IPS-NIHi7 (cell line): ENCODE data around the gene BHMT.
"Not testable (repeated sequence)": the region's sequence is repeated elsewhere in the genome, so short reads cannot be mapped to it uniquely, and the experiment has no call there.

ENCODE experiments used
- DNase-seq: peaks from one replicate; pipeline ENCODE4 v3.0.0; 2012; ENCODE audit warnings: mixed read lengths; ENCODE audit errors: extremely low spot score

BHMT gene

DNA sequence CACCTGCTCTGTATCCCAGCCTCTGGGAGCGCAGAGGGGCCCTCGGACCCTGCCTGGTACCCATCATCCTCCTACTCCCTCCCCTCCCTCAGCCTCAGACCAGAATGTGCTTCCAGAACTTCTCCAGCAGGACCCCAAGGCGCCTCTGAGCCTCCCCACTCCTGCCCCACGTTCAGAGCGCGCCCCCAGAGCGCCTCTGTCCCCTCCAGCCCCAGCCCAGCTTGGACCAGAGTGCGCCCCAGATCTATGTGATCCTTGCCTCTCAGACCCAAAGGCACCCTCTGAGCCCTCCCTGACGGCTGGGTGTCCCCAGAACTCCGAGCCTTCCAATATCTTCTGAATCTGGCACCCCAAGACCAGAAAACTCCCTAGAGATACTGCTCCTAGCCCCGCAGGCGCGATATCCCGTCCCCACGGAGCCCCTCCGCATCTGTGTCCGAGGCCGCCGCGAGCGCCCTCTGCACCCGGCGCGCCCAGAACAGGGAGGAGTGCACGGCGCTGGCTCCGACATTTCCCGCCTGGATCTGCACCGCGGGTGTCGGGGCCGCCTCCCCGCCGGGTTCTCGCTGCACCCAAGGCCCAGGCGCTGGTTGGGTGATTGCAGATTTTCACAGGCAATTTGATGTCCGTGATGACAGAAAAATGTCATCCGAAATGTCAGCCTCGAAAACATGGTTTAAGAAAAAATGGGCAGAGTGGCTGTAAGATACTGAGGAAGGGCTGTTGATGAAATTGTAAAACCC lies 522 bp downstream of the BHMT start:
- no peak for DNase-seq

DNA sequence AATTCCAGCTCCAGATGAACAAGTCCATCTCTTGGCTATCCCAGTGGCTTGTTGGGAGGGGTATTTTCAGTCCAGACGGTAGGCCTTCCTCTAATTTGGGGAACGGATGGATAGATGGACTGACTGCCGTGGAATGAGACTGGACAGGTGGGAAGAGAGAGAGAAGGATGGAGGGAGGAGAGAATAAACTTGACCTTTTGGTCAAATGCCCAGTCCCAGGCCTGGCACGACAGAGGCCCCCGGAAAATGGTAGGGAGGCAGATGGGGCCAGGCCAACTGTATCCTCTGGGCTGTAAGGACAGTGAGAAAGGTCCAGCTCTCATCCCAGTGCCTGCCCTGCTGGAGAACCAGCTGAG lies 1.1 kb downstream of the BHMT start:
- no peak for DNase-seq

DNA sequence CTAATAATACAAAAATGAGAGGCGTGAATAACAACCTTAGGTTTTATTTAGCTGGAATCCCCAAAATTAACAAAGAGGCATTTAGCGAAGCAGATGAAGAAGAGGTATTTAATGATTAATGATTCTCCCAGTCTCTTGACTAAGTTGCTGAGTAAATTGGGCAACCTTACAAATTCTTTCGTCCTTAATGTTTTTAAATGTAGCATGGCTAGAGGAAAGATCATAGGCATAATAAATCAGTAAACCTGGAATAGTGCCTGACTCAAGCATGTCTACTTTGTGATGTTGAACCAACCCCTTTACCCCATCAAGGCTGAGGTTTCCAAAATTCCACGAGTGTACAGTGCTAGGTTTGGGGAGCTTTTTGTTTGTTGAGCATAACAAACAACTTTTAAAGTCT lies 7.9 kb downstream of the BHMT start:
- DNase-seq, result no peak

DNA sequence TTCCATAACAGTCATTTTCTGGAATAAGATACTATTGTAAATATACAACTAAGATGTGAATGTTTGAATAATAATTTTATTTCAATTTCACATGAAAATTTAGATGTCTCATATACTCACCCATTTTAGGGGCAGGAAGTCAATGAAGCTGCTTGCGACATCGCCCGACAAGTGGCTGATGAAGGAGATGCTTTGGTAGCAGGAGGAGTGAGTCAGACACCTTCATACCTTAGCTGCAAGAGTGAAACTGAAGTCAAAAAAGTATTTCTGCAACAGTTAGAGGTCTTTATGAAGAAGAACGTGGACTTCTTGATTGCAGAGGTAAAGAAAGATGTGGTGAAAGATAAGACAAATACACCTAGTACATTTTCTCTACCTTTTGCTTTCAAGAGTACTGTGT lies 8.6 kb downstream of the BHMT start:
- no peak for DNase-seq

DNA sequence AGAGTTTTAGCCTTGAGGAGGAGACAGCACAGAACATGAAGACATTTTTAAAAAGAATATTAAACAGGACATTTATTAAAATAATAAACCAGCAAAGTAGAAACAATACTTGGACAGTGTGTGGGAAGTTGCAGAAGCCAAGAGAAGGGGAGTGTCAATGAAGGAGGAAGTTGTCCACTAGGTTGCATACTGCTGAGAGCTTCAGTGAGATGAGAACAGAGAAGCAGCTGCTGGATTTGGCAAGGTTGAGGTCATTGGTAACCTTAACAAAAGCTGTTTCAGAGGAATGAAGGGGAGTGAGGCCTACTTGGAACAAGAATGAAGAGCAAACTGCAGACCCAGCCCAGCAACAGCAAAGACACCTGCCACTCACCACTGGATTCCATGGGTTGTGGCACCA lies 11.4 kb downstream of the BHMT start:
- DNase-seq, result no peak

DNA sequence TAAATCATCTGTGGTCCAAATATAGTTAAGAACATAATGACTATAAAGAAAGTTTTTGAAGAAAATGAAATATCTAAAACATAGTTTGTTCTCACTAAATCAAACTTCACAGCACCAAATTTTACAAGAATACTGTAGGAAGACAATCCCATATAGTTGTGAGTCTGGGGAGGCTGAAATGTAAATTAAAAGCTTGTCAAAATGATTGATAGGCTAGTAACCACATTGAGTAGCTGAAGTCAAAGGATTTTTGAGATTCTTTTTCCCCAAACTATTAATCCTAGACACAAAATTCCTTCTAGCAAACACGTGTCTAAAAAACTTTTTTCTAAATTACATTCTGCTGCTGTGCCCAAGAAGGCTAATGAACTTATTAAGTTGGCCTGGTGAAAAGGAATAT lies 13.0 kb downstream of the BHMT start:
- DNase-seq, result no peak

DNA sequence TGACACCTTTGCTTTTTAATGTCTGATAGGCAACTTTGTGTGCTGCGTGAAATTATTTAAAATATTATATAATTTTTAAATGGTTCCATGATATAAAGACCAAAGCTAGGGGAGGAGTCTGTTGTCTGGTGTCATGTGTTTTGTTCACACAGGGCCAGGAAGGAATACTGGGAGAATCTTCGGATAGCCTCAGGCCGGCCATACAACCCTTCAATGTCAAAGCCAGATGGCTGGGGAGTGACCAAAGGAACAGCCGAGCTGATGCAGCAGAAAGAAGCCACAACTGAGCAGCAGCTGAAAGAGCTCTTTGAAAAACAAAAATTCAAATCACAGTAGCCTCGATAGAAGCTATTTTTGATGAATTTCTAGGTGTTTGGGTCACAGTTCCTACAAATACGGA lies 19.2 kb downstream of the BHMT start:
- no peak for DNase-seq

DNA sequence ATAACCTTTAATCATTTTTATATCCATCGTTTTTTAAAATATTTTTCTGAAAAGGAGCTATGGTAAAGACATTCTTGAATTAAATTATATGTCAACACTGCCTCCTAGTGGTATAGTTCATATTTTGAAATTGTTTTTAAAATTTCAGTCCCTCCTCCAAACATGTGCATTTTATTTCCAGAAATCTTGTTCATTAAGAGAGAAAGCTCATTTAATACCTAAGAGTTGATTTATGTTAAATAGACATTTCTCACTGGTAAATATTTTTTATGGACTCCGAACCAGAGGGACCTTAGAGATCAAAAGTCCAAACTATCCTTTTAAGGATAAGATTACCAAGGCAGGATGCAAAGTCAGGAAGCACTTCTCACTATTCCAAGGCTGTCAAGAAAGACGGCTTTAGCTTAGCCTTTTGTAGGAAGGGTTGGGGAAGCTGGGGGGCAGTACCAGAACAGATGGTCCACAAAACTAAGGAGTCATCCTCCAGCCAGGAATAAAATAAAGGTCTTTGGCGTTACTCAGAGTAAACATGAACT lies 21.6 kb downstream of the BHMT start:
- DNase-seq, result no peak

DNA sequence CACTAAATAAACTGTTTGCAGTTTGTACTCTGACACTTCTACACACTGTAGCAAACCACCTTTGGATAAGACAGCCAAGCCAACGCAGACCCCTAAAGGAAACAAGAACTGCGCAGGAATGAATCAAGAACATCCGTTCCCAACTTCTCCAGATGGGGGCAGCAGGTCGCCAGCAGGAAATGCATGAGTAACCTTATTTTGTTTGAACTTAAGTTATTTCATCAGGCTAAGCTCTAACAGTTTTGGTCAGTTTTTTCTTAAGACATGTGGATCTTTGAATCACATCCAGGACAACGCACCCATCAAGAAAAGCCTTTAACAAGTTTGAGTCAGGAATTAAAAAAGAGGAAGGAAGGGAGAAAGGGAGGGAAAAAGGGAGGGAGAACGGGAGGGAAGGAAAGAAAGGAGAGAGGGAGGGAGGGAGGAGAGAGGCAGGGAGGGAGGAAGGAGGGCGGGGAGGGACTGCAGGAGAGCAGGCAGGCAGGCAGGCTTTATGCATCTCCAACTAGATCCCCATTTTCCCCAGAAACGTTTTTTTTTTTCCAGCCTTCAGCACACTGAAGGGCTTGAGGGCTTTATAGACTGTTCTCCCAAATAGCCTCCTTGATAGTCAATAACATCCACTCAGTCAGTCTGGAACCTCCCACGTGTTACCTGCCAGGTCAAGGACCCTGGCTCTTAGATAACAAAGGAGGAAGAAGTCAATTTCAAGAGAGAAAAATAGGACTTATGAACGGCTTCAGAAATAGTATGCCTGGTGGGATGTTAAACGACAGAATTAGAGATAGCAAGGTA lies 22.2 kb downstream of the BHMT start:
- peak; percentile 58 for DNase-seq

DNA sequence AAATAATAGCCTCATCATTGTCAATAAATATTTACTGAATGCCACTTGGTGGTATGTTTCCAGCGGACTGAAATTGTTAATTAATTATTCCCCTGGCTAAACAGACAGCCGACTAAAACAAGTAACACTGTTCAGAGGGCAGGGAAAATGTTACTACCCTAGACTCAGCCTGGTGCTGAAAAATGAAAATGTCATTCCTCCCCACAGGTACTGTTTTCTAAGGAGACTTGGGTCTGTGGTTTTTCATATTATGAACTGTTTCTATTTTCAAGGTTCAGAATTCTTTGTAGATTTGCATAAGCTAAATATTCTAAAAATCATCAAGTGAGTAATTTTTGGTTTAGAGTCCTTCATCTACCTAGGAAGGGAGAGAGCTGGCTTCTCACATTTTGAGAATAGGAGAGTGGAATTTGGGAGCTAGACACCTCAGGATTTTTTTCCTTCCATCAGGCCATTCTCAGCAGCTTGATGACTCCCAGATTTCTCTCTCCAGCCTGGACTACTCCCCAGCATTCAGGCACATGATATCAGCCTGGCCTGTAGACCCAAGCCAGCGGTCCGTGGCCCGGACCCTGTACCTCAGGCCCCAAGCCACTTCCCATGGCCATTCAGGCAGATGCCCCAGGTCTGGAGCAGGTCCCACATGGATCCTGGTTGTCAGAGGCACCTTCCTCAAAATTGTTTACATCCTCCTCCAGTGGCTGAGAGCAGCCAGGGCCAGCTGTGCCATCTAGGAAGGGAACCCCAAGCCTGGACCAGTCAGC lies 24.4 kb downstream of the BHMT start:
- no peak for DNase-seq

DNA sequence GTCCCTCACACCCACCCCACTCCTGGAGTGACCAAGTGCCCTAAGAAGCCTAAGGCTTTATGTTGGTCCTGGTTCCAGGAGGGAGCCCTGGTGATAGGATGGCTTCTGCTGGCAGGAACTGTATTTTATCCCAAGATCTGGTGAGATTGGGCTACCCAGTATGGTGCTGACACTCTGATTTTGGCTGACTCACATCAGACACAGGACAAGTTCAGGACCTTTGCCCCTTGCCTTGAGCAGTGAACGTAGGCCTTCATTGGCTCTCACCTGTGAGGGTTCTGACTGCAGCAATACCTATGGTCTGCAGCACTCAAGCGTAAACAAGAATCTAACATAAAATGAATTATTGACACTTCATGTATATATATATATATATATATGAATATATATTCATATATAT lies 25.0 kb downstream of the BHMT start:
- DNase-seq, result no peak

DNA sequence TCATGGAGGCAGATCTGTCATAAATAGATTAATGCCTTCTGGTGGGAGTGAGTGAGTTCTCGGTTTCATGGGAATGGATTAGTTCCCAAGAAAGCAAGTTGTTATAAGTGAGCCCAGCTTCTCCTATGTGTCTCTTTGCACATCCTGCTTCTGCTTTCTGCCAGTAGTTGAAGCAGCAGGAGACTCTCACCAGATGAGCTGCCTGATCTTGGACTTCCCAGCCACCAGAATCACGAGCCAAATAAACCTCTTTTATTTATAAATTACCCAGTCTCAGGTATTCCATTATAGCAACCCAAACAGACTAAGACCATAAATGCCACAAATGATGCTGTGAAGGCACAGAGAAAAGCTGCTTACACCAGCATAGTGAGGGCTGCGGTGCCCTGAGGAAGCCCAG lies 28.9 kb downstream of the BHMT start:
- no peak for DNase-seq

DNA sequence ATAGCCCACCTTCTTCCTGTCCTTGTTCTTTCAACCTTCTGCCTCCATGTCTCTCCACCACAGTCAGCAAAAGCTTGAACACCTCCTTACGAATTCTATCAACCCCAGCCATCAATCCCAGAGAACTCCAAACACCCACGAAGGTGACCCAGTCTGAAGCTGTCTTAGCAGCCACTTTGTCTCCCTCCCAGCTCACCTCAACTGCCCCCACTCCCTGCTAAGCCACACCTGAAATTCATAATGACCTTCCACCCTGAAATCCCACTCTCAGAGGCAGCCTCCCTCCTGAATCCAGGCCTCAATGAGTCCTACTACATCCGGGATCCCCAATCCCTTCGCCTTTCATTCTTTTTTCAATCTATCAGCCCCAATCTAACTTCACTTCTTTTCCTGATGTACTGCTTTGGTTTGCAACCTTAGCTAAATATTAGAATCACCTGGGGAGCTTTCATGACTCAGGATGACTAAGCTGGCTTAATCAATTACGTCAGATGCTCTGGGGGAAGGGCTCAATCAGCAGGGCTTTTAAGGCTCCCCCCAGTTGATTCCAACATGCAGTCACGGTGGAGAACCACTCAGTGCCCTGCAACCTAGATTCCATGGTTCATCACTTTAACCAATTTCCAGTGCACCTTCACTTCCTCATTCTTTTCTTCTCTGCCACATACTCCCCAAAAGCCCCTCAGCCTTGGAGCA lies 32.2 kb downstream of the BHMT start:
- DNase-seq, result no peak

DNA sequence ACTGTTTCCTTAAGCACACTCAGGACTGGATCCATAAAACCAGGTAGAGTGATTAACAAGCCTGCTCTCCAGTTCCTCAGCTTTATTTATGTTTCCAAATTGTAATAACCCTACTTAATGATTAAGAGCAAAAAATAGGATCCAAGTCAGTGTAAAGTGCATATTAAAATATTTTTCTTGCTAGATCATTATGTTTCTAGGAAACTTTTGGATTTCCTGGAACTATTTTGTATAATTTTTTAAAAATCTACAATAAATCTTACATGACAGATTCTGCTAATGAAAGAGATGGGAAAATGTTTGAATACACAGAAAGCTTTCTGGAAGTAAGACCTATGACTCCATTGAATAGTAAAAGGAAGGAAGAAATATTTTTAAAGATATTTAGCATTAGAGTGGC lies 35.5 kb downstream of the BHMT start:
- DNase-seq, result no peak

DNA sequence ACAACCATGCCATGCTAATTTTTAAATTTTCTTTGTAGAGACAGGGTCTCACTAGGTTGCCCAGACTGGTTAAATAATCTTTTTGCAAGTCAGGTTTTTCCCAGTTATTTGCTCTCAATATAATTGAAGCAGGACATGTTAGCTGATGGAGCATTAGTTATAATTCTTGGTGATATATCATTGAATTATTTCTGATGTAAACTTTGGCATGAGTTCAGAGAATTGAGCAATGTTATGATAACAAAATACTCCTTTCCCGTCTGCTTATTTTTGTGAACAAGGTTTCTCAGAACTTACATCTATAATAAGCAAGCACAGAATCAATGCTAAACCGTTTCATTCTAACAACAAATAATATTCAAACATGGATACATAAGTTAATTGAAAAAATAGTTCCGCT lies 37.8 kb downstream of the BHMT start:
- no peak for DNase-seq

DNA sequence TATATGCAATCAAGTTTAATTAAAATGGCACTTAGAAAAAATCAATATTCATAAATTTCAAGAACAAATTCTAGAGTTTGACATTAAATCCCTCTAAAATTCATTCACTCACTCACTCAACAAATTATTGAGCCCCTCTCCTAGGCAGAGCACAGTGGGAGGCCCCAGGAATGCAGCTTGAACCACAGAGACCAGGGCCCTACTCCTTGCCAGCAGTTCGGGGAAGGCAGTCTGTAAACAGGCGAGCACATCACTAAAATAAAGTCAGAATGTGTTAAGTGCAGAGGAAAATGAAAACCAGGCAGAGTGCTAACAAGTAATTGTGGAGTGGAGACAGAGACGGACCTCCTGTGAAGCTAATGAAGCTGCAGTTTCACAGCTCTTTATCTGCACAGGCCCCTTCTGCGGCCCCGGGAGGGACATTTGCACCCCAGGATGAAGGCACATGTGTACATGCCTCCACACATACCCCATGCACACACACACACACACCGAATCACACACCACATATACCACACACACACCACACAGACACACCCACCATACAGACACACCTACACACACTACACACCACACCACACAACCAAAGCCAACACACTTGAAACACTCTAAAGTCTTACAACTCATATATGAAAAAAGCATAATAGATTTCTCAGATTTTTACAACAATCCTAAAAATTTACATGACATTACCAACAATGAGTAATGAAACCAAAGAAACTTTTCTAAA lies 40.5 kb downstream of the BHMT start:
- no peak for DNase-seq

DNA sequence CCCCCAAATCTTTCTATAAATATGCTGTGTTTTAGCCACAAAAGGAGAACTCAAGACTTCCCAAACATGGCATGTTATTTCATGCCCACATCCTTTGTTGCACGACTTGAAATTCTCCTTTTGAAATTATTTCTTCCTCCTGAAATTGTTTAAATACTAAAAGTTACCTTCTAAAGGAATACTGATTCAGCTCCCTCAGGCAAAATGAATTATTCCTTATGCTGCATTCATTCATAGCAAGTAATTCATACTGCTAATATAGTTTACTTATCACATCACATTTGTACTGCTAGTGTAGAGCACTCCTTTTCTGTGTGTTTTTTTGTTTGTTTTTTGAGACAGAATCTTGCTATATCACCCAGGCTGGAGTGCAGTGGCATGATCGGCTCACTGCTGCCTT lies 45.7 kb downstream of the BHMT start:
- DNase-seq, result no peak

DNA sequence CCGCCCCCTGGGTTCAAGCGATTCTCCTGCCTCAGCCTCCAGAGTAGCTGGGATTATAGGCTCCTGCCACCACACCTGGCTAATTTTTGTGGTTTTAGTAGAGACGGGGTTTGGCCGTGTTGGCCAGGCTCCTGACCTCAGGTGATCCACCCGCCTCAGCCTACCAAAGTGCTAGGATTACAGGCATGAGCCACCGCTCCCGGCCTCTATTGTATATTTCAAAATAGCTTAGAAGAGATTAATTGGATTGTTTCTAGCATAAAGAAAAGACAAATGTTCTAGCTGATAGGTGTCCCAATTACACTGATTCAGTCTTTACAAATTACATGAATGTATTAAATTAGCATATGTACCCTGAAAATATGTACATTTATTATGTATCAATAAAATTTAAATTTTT lies 50.0 kb downstream of the BHMT start:
- not testable (repeated sequence) for DNase-seq

DNA sequence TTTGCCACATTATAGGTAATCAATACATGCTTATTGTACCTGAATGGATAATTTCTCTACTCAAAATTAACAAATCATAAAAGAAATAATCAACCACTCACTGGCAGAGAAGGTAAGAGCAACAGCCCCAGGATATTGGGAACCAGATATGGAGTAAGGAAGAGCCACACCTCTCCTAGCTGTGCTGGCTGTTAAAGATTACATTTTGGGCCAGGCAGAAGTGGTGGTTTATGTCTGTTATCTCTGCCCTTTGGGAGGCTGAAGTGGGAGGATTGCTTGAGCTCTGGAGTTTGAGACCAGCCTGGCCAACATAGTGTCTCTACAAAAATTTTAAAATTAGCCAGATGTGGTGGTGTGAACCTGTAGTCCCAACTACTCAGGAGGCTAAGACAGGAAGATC lies 56.4 kb downstream of the BHMT start:
- DNase-seq, result no peak

DNA sequence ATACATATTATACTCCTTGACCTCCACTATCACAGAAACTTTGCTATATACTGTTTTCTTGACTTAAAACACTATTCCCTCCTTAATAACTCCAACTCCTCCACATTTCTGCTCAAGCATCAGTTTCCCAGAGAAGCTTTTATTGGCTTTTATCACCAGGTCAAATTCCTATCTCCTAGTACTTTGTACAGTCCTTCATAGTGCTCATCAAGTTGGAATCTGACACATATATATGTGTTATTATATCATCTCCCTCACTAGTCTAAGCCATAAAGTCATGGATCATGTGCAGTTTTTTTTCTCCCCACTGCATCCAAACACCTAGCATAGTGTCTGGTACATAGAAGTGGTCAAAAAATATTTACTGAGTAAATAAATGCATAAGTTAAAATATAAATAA lies 59.1 kb downstream of the BHMT start:
- DNase-seq, result no peak

DNA sequence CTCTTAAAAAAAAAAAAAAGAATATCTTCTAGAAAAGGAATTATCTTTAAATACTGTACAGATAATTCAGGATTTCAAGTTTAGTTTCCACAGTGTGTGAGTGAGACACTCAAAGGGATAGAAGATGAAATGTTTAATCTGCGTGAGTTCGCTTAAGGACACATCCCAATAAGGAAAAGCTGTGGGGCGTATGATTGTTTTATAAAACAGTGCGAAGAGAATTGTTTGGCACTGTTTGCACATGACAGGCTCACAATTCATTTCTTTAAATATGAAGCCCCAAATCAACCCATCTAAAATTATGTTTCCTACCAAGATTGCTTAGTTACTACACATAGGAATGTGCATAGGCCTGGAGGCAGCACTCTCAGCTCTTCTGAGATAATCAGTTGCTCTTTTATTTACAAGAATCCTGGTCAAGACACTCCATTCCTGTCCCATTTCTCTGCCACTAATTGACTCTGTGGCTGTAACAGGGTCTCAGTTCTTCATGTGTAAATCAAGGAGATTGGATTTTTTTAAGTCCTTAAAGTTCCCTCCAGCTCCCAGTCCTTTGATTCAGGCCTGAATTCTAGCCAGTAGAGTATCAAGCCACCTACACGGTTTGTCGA lies 60.1 kb downstream of the BHMT start:
- no peak for DNase-seq
